Urinary bladder (tissue), 4 donors: Measurements from ENCODE around the gene IL36G. TPM values are rescaled to one million over a fixed set of nuclear protein-coding genes. Genes with fewer than 3 reads are reported as not detected.

Experiments
- DNase-seq: peaks from one replicate; pipeline ENCODE4 v3.0.0-alpha.2; 2015; ENCODE audit errors: extremely low spot score
- H3K27ac ChIP-seq: one replicate; pipeline ENCODE4 v1.5.1; 2013; ENCODE audit warnings: low read depth, mild to moderate bottlenecking, moderate library complexity
- H3K36me3 ChIP-seq: one replicate; pipeline ENCODE4 v1.6.1; 2013; ENCODE audit warnings: mild to moderate bottlenecking, moderate library complexity; ENCODE audit not compliant: insufficient read depth
- H3K4me1 ChIP-seq: one replicate; pipeline ENCODE4 v1.6.1; 2013; ENCODE audit warnings: mild to moderate bottlenecking, moderate library complexity; ENCODE audit not compliant: insufficient read depth
- H3K4me3 ChIP-seq: one replicate; pipeline ENCODE4 v1.5.1; 2013; ENCODE audit warnings: low read depth, low read length
- WGBS: extraction: QIAGEN DNeasy Blood & Tissue Kit; methylation state at CpG from one replicate; pipeline ENCODE4 v1.1.7; 2013; 5-methylcytosine and 5-hydroxymethylcytosine counted together
- polyA plus RNA-seq: library from polyadenylated mRNA; stranded (reverse); fragments of 200-250 nt; gene quantifications from one replicate; pipeline ENCODE4 v1.2.3, GENCODE V29; 2013
- total RNA-seq: library from RNA; depleted of rRNA; stranded (reverse); fragments of >200 nt; gene quantifications from one replicate; pipeline ENCODE4 v1.2.3, GENCODE V29; 2014
- donor health status: healthy with polysubstance abuse.
- donor health status: healthy.

The IL36G gene
- total and polyA plus RNA-seq, 2 donors, result not detected

DNA sequence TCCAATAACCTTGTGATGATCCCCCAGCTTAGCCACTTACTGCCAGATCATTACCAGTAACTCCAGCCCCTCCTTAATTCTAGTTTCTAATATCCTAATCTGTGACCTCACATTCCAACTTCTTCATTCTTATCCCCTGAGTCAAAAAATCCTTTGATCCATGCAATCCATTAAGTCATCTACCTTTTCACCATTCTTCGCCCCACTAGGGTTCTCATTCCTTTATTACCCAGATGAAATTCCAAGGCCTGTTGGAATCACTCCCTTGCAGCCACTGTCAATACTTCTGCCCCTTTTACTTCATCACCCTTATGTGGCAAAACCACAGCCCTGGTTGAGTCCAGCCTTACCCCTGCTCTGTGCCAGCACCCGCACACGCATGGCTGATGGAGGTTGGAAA is 20.3 kb upstream of the IL36G start:
- no peaks in the 10 kb centered on the region for H3K4me1 ChIP-seq
- WGBS, result 96% methylated on average over 3 of the region's 3 CpGs
- no peak overlapping the region for H3K27ac ChIP-seq
- no peak overlapping the region for H3K4me3 ChIP-seq
- DNase-seq, result no peak
- no peaks in the 10 kb centered on the region for H3K36me3 ChIP-seq

DNA sequence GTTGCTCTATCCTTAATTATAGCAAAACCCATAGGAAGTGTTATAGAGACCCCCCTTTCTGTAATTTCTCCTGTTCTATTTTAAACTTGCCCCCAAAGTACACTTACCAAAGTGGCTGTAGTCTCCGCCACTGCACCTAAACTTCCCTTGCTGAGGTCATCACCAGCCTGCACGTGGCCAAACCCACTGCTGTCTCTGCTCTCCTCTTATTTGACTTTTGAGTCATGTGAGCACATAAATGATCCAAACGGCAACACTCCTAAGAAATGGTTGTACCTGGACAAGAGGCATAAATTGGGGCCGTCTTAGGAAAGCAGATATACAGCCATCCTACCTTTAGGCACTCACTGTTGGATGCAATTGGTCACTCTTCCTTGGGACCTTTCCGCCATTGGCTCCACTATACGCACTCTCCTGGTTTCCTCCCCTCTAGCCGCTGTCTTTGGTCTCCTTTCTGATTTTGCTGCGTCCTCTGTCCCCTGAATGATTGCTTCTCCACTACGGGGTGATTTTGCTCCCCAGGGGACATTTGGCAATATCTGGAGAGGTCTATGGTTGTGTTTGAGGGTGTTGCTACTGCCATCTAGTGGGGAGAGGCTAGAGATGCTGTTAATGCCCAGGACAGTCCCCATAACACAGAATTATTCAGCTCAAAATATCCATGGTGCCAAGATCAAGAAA is 19.2 kb upstream of the IL36G start:
- peak; percentile 31 for DNase-seq

DNA sequence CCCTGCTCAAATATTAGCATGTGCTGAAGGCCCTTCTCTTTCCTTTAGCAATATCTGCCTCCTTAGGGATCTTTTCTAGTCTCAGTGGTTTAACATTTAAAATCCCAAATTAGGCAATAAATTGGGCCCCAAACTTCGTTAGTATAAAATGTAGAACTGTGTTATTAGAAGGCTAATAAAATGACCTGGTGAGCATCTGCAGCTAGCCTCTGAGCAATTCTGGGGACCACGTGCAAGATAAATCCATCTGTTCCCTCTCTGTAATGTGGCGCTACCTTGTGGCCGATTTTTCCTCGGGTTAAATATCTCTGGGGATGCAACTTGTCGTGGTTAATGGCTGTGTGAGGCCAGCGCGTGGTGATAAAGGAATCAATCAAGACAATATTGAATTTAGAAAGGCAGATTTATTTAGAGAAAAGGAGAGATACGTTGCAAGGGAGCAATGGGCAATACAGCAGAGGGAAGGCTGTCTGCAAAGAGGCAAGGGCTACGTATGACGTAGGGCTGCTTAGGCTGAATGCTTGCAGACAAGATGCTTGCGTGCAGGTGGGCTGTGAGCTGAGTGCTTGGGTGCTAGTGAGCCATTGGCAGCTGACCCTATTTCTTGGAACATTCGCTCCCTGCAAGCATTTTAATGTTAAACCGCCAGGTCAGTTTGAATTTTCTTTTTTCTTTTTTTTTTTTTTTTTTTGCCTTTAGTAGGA is 18.5 kb upstream of the IL36G start:
- DNase-seq, result no peak
- no peaks in the 10 kb centered on the region for H3K4me1 ChIP-seq
- H3K27ac ChIP-seq, result no peak overlapping the region
- 66% methylated on average over 14 of the region's 14 CpGs for WGBS
- no peak overlapping the region for H3K4me3 ChIP-seq
- no peaks in the 10 kb centered on the region for H3K36me3 ChIP-seq

More for the DNA sequence above, 19.2 kb upstream of the IL36G start:
- Histone ChIP-seq H3K27ac (no peak overlapping the region), H3K4me1 (no peaks in the 10 kb centered on the region), H3K4me3 (no peak overlapping the region), H3K36me3 (no peaks in the 10 kb centered on the region)
- 48% methylated on average over 9 of the region's 9 CpGs for WGBS

DNA sequence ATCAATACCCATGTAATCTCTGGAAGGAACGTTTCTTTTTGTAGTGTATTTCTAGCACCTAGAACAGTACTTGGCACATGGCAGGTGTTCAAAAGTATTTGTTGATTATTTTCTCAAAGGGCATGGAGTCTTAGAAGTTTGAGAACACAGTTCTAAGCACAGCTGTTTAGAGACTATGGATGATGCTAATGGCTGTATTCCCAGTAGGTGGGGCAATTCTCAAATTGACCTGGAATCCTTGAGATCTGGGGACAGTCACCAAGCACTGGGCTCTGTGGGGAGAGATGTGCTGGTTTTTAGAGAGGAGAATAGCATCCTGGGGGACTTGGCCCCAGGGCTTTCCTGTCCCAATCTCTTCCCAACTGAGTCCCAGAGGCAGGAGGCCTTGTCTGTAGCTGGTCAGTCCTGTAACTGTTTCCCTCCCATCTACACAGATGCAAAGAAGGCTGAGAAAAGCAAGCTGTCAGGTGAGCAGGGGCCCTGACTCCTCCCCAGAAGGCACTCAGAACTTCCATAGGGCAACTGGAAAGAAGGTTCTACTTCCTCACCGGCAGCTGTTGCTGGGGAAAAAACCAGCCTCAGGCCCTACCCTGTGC is 17.5 kb upstream of the IL36G start:
- DNase-seq, result no peak
- Histone ChIP-seq H3K36me3 (no peaks in the 10 kb centered on the region), H3K4me3 (no peak overlapping the region), H3K27ac (no peak overlapping the region), H3K4me1 (no peaks in the 10 kb centered on the region)
- WGBS, result 73% methylated on average over 2 of the region's 2 CpGs

DNA sequence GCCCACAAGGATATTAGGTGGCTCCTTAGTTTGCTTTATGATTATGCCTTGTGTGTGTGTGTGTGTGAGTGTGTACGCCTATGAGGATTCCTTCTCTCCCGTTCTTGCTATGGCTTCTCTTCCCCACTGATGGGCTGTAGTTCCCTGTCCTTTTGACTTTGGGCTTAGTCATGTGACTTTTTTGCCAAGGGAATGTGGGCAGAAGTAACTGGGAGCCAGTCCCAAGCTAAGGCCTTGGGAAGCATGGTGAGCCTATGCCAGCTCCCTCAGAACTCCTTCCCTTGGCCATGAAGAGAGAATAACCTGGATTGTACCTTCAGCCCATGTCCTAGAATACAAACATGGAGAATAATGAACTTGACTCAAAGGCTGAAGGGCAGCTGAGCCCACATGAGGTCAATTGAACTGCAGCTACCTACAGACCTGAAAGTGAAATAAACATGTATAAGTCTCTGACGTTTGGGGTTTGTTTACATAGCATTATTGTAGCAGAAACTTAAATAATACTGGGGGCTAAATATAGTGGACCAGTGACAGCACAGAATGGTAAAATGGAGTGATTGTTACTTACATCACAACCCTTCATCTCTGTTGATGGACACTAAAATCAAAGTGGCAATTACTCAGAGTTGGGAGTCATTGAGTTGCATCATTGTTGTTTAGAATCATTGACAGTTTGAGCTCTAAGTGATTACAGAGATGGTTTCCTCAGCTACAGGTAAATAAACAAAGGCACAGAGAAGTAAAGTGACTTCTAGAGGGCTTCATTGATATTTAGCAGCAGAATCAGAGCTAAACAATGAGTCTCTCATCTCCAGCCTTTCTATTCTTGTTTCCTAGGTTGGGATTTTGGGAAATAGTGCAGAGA is 15.3 kb upstream of the IL36G start:
- WGBS, result 69% methylated on average over 3 of the region's 3 CpGs
- no peak for DNase-seq
- Histone ChIP-seq H3K27ac (no peak overlapping the region), H3K4me3 (no peak overlapping the region), H3K36me3 (no peaks in the 10 kb centered on the region), H3K4me1 (no peaks in the 10 kb centered on the region)

DNA sequence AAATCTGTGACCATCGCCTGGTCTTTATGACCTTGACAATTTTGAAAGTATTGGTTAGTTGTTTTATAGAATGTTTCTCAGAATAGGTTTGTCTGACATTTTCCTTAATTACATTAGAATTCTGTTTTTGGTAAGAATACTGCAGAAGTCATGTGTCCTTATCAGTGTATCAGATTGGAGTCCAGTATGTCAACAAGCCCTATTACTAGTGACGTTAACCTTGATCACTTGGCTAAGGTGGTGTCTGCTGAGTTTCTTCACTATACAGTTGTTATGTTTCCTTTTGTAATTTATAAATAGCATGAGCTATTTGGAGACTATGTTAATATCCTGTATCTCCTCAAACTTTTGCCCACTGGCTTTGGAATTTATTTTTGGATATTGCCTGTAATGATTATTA is 10.8 kb upstream of the IL36G start:
- no peak for DNase-seq
- no peak overlapping the region for H3K4me3 ChIP-seq
- H3K27ac ChIP-seq, result no peak overlapping the region
- H3K4me1 ChIP-seq, result no peaks in the 10 kb centered on the region
- H3K36me3 ChIP-seq, result no peaks in the 10 kb centered on the region
- WGBS, result 73% methylated on average over 2 of the region's 2 CpGs

DNA sequence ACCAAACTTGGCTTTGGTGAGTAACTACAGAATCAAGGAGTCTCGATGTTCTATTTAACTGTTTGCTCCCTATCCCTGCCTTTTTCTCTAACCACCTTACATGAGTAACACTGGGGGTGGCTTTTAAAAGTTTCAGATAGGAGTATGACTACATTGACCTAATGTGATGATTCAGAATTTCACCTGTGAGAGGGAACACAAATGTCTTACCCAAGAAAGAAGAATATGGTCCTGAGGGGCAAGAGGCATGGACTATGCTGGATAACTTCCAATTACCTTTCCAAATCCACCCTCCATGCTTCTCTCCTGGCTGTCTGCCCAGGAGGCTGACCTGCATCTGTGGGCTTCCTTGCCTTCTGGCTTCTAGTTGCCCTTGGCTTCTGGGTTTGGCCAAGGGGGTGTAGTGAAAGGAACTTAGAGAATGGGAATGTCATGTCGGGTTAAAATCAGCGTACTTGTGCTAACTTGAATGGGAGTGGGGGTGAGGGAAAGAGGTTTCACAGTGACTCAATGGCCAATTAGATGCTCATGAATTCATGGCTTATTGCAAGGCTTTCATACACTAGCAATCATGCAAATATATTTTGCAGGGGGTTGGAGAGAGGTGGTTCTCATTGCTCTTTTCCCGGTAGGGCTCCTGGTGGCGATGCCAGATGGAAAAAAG is 5.3 kb upstream of the IL36G start:
- Histone ChIP-seq H3K4me3 (no peak overlapping the region), H3K27ac (no peak overlapping the region), H3K4me1 (no peaks in the 10 kb centered on the region), H3K36me3 (no peaks in the 10 kb centered on the region)
- no peak for DNase-seq
- 93% methylated on average over 5 of the region's 5 CpGs for WGBS

DNA sequence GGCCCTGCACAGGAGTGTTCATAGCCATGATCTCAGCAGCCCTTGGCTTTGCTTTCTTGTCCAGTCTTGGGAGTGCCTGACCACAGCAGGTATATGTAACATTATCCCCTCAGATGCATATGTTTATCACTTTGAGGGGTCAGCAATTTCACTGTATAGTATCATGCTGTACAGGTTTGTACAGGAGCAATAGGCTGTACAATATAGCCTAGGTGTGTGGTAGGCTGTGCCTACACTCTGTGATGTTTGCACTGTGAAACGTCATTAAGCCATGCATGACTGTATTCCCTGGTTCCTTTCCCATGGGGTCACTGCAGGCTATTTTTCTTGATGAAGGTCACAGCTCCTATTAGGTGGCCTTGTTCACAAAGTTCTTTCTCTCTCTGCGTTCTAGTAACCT is 4.7 kb upstream of the IL36G start:
- Histone ChIP-seq H3K27ac (no peak overlapping the region), H3K4me3 (no peak overlapping the region), H3K36me3 (no peaks in the 10 kb centered on the region), H3K4me1 (no peaks in the 10 kb centered on the region)
- WGBS, result 72% methylated on average over 2 of the region's 2 CpGs
- no peak for DNase-seq

DNA sequence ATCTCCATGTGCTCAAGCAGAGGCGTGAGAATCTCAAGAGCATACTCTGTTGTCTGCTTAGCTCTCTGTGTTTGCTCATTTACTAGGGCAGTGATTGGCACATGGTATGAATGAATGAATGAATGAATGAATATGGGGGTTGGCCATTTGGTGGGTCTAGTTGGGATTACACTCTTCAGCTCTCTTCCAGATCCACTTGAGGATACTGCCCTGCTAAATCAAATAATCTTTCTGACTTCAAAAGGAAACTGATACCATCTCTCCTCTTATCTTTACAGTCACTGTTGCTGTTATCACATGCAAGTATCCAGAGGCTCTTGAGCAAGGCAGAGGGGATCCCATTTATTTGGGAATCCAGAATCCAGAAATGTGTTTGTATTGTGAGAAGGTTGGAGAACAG is 1.9 kb downstream of the IL36G start:
- H3K27ac ChIP-seq, result no peak overlapping the region
- no peaks in the 10 kb centered on the region for H3K4me1 ChIP-seq
- no peaks in the 10 kb centered on the region for H3K36me3 ChIP-seq
- DNase-seq, result no peak
- WGBS, result 88% methylated on average over 1 of the region's 1 CpG
- no peak overlapping the region for H3K4me3 ChIP-seq

DNA sequence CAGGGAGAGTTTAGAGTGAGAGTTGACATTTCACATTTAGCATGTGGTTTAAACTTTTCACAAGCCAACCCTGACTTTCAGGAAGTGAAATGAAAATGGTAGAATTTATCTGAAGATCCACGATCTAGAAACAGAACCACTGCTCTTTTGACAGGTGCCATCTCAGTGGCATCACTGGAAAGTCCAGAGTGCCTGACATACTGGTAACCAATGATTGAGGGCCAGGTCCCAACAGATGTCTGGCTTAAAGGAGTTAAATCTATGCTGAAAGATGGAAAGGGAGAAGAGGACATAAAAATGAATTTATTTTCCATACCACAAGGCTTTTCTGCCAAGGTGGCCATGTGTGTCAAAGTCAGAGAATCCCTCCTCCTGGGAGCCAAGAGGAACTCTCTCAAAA is 2.7 kb downstream of the IL36G start:
- Histone ChIP-seq H3K4me1 (no peaks in the 10 kb centered on the region), H3K36me3 (no peaks in the 10 kb centered on the region), H3K27ac (no peak overlapping the region), H3K4me3 (no peak overlapping the region)
- 40% methylated on average over 1 of the region's 1 CpG for WGBS
- DNase-seq, result no peak

DNA sequence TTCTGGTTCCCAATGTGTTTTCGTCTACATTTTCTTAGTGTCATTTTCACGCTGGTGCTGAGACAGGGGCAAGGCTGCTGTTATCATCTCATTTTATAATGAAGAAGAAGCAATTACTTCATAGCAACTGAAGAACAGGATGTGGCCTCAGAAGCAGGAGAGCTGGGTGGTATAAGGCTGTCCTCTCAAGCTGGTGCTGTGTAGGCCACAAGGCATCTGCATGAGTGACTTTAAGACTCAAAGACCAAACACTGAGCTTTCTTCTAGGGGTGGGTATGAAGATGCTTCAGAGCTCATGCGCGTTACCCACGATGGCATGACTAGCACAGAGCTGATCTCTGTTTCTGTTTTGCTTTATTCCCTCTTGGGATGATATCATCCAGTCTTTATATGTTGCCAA is 7.3 kb downstream of the IL36G start:
- Histone ChIP-seq H3K4me3 (no peak overlapping the region), H3K4me1 (no peaks in the 10 kb centered on the region), H3K27ac (no peak overlapping the region), H3K36me3 (no peaks in the 10 kb centered on the region)
- DNase-seq, result no peak
- WGBS, result 90% methylated on average over 5 of the region's 5 CpGs

DNA sequence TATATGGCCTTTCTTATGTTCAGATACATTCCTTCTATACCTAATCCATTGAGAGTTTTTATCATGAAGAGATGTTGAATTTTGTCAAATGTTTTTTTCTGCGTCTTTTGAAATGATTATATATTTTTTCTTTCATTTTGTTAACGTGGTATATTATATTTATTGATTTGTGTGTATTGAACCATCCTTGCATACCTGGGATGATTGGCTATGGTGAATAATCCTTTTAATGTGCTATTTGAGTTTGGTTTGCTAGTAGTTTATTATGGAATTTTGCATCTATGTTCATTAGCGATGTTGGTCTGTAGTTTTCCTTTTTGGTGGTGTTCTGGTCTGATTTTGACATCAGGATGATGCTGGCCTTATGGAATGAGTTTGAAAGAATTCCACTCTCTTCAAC is 11.8 kb downstream of the IL36G start:
- no peak for DNase-seq
- 74% methylated on average over 3 of the region's 3 CpGs for WGBS
- H3K4me3 ChIP-seq, result no peak overlapping the region
- H3K4me1 ChIP-seq, result no peaks in the 10 kb centered on the region
- no peak overlapping the region for H3K27ac ChIP-seq
- H3K36me3 ChIP-seq, result no peaks in the 10 kb centered on the region

DNA sequence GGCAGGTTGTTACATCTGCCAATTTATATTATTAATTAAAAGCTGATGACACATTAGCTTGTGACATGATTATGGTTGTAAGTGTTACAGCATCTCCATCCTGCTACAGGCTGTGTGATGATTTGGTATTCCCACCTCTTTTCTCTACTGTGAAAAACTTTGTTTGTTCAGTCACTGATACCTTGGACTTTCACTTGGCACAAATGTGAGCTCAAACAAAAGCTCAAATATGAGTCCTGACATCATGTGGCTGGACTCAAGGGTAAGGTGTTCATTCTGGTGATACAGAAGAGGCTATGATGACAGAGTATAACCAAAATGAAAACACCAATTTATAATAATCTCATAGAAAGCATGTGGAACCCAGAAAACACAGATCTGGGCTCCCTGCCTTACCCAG is 16.0 kb downstream of the IL36G start:
- Histone ChIP-seq H3K36me3 (no peaks in the 10 kb centered on the region), H3K4me3 (no peak overlapping the region), H3K27ac (no peak overlapping the region), H3K4me1 (no peaks in the 10 kb centered on the region)
- DNase-seq, result no peak
